Left renal pelvis (tissue), 4 donors: Measurements from ENCODE around the gene SAMD4A. TPM values are rescaled to one million over a fixed set of nuclear protein-coding genes. Genes with fewer than 3 reads are reported as not detected.

Source experiments
- DNase-seq, 4 donors: peaks; one replicate each; pipeline ENCODE4 v3.0.0-alpha.2; 2013; ENCODE audit warnings: low read depth in 4 of 4, low spot score in 3 of 4
- polyA plus RNA-seq, 4 donors: library from polyadenylated mRNA; unstranded; fragments of 120-200 nt; gene quantifications; one replicate each; pipeline ENCODE4 v1.2.1, GENCODE V29; 2013; ENCODE audit not compliant: insufficient read length in 4 of 4

The SAMD4A gene
- polyA plus RNA-seq, 4 donors: 9.4 to 16.9 (median 10.3) TPM

DNA sequence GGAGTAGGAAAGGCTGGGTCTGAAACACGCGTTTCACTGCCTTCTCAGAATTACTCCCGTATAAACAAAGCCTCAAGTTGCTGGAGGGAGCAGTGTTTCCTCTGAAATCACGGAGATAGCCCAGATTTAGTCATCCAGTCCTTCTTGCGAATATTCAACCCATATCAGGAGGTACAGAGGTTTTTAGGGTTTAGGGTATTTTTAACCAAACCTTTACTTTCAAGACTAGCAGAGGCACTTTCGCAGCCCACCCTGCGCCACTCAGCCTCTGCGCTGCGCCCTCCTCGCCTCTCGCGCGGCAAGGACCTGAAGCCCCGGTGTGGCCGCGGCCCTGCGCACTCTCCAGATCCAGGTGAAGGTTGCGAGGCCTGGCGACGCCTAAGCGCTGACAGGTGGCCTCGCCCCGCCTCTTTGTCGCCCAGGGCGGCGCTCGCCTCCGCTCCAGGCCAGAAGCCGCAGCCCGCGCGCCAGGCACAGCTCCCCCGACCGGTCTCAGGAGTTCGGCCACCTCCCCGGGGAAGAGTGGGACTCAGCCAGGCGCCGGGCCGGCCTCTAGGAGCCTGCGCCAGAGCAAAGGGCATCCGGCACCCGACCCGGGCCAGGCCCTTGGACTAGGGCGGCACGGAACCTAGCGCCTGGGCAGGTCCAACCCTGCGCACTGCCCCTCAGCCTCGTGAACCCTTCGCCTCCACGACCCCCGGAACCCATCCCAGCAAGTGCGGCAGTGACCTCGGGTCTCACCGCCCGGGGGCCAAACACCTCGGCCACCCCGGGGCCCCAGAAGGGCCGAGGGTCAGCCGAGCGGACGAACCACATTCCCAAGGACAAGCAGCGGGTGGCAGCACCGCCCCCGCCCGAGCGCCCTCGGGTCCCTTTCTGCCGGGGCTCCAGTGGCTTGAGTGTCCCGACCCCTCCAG lies 1.8 kb upstream of the SAMD4A start:
- DNase-seq: peak; percentile 22 to 46 (median 36)

DNA sequence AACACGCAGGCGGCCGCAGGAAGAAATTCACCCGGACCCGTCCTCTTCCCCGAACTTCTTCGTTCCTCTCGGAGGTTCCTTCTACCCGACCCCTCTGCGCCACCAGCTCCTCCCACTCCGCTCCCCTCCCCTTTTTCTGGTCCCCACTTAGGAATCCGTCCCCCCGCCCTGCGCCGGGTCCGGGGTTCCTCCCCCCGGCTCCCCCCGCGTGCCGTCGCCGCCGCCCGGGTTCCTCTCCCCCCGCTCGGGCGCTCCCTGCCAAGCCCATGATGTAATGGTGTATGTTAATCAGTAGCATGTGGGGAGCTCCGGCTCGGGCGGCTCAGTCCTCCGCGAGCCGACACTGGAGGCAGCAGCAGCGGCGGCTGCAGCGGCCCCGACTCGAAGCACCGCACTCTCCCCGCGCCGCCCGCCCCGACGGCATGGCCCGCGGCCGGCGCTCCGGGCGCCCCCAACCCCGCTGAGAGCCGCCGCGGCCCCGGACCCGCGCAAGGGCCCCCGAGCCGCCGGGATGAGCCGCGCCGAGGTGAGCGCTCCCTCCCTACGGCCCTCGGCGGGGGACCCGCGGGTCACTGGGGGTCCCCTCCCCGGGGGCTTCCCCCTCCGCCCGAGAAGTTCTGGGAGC lies 1.0 kb upstream of the SAMD4A start:
- peak; percentile 65 to 79 (median 70) for DNase-seq

DNA sequence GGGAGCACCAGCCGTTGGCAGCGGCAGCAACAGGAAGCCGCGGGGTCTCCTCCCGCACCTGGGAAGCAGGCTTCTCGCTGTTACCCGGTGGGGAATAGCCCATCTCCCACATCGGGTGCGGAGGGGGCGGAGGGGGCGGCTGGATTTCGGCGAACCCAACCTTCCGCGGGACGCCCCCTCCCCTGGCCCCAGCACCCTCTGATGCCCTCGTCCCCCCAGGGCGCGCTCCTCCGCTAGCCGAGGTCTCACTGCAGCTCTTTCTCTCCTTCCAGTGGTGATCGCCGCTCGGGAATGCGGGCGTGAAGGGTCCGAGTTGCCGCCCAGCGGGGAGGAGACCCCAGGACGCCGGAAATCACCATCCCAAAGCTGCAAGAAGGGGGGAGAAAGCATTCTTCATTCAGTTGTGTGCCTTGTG lies 303 bp downstream of the SAMD4A start:
- DNase-seq: peak in 3 of 4 donors; percentile 17 to 23 (median 22)

GRCh38 chr14:54567639-54568561 lies 972 bp downstream of the SAMD4A start:
- peak; percentile 25 to 48 (median 42) for DNase-seq

DNA sequence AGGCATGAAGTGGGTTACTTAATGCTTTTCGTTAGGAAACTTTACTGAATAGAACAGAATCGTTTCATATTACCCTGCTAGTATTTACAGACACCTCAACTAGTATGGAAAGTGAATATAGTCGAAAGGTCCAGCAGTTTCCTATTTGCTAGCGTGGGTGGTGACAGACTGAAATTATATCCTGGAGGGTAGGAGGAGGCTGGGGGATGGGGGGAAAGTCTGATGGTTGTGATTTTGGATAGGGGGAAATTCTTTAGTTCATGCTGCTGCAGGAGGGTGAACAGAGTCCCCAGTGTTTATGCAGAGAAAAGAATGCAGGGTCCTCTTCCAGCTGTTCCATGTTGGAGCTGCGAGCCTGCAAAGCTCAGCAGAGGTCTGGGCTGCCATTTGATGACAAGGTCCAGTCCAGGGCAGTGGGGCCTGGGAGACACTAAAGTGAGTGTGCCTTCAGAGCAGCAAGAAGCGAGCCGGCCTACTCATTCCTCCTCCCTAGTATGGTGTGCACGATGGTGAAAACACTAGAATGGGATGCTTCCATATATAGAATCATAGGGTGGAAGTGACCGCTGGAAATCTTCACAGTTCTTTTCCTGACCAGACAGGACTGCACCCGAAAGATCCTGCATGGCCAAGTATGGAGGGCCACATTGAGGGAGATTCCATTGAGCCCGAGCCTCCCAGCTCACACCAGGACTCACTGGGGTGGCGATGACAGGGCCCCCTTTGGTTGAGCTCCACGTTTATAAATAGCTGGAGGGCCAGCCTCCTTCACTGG lies 2.1 kb downstream of the SAMD4A start:
- peak; percentile 21 to 35 (median 31) for DNase-seq

GRCh38 chr14:54570047-54570446 lies 3.1 kb downstream of the SAMD4A start:
- DNase-seq: no peak

DNA sequence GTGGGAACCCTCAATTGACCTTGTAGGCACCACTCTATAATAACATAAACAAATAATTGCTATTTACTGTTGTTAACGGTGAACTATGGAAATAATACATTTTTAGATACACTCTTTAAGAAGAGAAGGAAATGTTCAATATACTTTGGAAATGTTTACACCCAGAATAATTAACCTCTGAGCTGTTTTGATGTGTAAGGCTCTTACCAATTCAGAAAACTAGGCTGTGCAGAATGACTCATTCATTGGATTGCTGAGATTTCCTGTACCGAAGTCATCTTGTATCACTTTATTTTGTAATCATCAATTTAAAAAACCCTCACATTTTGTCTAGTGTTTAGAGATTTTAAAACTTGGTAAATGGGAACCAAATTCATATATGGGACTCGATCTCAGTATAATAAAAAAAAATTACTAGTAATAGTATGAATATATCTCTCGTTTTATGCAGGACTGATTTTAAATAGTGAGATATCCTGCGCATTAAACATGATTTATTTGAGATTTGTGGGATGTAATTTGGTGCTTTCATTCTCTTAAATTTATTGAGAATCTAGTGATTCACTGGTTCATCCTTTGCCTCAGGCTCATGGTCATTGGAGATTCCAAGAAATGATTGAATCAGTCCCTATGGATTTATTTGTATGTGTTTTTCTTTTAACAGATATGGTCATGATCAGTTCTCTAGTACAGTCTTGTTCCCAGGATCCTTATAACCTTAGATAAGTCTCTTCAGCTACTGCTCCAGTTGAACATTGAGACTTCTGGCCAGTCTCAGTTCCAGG lies 3.9 kb downstream of the SAMD4A start:
- DNase-seq: no peak

GRCh38 chr14:54572316-54572715 lies 5.4 kb downstream of the SAMD4A start:
- DNase-seq: no peak

DNA sequence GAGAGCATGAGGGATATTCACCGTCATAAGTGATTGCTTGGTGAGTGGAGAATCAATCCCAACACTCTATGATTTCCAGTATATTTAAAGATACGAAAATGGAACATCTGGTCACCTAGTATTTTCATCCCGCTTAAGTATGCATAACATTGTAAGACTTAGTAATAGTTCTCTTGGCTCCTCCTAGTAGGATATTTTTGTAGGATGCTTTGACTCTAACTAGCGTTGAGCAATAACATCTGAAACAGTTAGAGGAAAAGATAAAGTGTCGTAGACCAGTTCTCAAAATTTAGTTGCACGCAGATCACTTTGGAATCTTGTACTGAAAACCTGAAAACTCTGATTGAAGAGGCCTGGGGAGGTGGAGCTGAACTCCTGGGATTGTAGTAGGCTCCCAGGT lies 7.6 kb downstream of the SAMD4A start:
- DNase-seq: no peak

GRCh38 chr14:54577494-54577893 lies 10.6 kb downstream of the SAMD4A start:
- no peak for DNase-seq

GRCh38 chr14:54577977-54578376 lies 11.0 kb downstream of the SAMD4A start:
- DNase-seq: no peak

DNA sequence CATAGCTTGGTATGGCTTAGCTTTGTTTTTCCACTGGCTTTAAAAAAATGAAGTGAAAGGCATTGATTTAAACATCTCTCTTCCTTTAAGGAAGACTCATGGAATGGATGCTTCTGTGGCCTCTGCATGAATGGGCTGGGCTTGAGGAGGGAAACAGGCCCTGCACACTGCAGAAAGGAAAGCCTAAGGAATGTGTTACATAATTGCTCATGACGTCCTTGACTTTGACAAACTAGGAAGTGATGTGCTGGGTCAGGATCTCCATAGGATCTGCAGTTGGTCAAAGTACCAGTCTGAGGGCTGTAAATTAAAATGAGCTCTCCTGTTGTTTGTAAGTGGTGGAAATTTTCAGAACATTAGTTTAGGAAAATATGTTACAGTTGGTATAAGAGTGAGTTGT lies 12.7 kb downstream of the SAMD4A start:
- DNase-seq: no peak

GRCh38 chr14:54580933-54581332 lies 14.0 kb downstream of the SAMD4A start:
- no peak for DNase-seq

DNA sequence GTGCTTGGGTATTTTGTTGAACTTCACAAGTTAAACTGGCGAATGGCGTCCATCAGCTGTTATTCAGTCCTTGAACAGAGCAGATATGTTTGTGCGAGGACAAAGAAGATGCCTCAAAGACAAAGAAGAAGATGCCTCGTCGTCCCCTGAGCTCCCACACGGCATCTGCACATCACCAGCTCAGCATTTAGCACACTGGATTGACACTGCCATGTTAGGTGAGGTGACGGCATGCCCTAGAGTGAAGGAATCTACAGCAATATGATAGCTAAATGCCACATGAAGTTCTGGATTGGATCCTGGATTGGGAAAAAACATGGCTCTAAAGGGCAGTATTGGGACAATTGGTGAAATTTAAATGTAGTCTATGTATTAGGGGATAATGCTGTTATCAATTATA lies 15.4 kb downstream of the SAMD4A start:
- no peak for DNase-seq

- no peak for DNase-seq
Observed at GRCh38 chr14:54584097-54584496, 17.2 kb downstream of the SAMD4A start.

- no peak for DNase-seq
Observed at GRCh38 chr14:54585214-54585613, 18.3 kb downstream of the SAMD4A start.

DNA sequence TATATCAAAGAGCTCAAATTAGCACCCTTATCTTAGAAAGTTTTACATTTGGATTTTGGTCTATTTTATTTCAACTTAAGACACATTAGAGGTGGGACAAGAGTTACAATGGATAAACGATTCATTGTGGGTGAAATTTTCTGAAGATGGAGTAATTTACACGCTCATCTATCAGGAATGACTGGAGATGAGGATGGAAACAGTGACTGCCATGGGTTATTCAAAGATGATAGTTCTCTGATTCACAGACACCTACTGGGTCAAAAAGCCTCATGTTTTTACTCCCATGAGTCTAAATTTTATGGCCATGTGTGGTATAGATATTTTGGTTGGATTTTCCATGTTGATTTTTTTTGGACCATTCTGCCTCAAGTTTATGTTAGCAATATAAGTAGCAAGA lies 22.1 kb downstream of the SAMD4A start:
- no peak for DNase-seq

DNA sequence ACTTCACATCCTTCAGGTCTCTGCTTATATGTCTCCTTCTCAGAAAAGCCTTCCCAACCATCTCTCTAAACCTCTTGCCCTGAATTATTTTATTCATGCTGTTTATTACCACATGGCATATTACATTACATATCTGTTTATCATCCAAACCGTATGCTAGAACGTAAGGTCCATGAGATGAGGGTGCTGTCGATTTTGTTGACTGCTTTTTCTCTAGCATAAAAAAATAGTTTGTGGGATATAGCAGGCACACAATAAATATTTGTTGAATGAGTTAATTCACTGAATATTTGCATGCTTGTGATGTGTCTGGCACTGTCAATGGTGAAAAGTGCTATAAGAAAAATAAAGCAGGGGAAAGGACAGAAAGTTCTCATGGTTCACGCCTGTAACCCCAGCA lies 22.9 kb downstream of the SAMD4A start:
- DNase-seq: no peak

DNA sequence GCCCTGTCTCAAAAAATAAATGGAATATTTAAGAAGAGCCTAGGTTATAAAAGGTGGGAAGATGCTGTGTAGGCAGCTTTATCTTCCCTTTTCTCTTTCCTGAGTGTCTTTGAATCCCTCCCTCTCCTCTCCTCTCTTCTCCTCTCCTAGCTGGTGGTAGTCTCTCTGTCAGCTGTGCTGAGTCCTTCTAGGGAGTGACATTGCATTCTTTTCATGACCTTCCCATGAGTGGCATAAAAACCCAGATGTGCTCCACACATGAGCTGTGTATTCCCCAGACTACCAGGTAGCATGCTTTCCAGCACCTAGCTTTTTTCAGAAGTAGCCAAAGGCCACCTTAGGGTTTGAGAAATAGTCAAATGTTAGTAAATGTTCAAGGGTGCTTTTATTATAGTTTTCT lies 23.6 kb downstream of the SAMD4A start:
- no peak for DNase-seq
